ENCODE results near the gene REXO1.

DNA sequence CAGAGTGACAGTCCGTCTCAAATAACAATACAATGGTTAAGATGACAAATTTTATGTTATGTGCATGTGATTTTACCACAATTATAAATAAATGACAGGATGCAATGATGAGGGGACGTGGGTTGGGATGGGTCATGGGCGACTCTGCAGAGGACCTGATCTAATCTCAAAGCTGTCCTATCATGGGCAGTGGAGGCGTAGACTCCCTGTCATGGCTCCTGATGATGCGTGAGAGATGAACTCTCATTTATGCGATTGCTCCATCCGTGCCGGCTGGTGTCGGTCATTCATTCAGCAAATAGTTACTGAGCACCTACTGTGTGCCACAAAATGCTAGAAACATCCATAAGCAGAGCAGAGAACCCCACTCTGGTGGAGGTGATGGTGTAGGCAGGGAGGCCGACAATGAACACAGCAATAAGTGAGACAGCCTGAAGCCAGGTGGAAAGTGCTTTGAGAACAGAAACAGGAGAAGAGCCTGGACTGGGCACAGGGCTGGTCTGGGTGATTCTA is 1.7 kb upstream of the REXO1 start:
- TF ChIP-seq, protein P1, sequence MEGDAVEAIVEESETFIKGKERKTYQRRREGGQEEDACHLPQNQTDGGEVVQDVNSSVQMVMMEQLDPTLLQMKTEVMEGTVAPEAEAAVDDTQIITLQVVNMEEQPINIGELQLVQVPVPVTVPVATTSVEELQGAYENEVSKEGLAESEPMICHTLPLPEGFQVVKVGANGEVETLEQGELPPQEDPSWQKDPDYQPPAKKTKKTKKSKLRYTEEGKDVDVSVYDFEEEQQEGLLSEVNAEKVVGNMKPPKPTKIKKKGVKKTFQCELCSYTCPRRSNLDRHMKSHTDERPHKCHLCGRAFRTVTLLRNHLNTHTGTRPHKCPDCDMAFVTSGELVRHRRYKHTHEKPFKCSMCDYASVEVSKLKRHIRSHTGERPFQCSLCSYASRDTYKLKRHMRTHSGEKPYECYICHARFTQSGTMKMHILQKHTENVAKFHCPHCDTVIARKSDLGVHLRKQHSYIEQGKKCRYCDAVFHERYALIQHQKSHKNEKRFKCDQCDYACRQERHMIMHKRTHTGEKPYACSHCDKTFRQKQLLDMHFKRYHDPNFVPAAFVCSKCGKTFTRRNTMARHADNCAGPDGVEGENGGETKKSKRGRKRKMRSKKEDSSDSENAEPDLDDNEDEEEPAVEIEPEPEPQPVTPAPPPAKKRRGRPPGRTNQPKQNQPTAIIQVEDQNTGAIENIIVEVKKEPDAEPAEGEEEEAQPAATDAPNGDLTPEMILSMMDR (IDR thresholded peaks at IDR 0.05) = no peak
- TF ChIP-seq POLR2A (IDR thresholded peaks at IDR 0.05) = no peak

Data from testis (tissue), 2 donors.